Stimulated activated CD8-positive, alpha-beta memory T cell treated with anti-CD3 and anti-CD28 coated beads, Interleukin-7, amount 100 ng/mL, for 24 hours (primary cell): Measurements from ENCODE around the gene TTC3.
"Not testable (repeated sequence)": the region's sequence is repeated elsewhere in the genome, so short reads cannot be mapped to it uniquely, and the experiment has no call there.

Source experiments
- DNase-seq: peaks from one replicate; pipeline ENCODE4 v3.0.0-alpha.2; 2020; ENCODE audit warnings: low read depth

TTC3 gene

DNA sequence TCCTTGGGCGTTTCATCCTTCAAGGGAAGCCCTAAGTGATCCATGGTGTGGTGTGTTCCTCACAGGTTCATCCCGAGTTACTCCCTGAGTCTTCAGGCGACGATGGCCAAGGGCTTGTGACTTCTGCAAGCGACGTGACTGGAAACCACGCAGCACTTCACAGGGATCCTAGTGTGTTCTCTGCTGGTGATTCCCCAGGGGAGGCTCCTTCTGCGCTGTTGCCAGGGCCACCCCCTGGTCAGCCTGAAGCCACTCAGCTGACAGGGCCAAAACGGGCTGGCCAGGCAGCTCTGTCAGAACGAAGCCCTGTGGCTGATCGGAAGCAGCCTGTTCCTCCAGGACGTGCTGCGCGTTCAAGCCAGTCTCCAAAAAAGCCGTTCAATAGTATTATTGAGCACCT is 122.6 kb downstream of the TTC3 start:
- no peak for DNase-seq

DNA sequence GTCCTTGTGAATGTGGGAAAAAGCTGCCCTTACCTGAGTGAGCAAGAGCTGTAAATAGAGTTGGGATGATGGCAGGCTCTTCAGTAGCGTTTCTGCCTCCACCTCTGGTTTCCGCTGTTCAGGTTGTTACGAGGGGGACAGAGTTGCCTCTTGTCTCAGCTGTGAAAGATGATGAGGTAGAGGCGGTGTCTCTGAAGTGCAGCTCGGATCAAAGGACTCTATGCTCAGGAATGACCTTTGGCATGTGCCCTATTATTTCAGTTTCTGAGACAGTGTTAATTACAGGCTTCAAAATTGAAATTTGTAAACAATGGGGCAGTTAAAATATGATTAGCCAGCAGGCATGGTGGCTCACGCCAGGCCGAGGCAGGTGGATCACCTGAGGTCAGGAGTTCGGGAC is 123.8 kb downstream of the TTC3 start:
- no peak for DNase-seq

GRCh38 chr21:37197746-37198145 is 124.7 kb downstream of the TTC3 start:
- no peak for DNase-seq

GRCh38 chr21:37199057-37199924 is 126.2 kb downstream of the TTC3 start:
- no peak for DNase-seq

- no peak for DNase-seq
These were observed 127.8 kb downstream of the TTC3 start for GRCh38 chr21:37200641-37201480.

GRCh38 chr21:37202221-37203110 is 129.4 kb downstream of the TTC3 start:
- no peak for DNase-seq

- no peak for DNase-seq
These were observed 131.5 kb downstream of the TTC3 start for GRCh38 chr21:37204580-37204979.

DNA sequence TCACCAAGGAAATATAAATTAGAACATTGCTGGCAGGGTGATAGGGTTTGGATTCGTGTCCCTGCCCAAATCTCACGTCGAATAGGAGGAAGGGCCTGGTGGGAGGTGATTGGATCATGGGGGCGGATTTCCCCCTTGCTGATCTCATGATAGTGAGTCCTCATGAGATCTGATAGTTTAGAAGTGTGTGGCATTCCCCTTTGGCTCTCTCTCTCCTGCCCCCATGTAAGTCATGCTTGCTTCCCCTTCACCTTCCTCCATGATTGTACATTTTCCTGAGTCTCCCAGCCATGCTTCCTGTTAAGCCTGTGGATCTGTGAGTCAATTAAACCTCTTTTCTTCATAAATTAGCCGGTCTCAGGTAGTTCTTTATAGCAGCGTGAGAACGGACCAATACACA is 133.4 kb downstream of the TTC3 start:
- DNase-seq: no peak

DNA sequence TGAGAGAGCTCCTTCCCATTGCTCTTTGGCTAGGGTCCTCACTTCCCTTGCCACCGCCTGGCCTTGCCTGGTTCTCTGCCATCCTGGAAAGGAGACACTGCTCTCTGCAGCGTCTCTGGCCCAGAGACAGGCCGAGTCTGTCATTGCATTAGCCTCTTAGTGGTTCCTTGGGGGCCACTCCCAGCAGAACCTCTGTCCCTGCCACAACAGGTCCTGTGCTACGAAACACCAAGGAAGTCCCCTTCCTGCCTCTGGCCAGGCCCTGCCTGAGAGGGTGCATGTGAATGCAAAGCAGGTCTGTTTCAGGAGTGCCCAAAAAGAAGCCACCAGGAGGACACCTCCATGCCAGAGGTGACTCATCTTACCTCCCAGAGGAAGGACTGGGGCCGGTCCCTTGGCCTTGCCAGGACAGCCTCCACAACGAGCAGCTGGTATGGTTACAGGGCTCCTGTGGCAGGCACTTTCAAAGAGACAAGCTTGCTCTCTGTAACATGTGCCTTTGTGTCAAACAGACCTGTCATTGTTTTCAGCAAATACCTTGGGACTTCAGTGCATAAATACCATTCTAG is 134.5 kb downstream of the TTC3 start:
- no peak for DNase-seq

DNA sequence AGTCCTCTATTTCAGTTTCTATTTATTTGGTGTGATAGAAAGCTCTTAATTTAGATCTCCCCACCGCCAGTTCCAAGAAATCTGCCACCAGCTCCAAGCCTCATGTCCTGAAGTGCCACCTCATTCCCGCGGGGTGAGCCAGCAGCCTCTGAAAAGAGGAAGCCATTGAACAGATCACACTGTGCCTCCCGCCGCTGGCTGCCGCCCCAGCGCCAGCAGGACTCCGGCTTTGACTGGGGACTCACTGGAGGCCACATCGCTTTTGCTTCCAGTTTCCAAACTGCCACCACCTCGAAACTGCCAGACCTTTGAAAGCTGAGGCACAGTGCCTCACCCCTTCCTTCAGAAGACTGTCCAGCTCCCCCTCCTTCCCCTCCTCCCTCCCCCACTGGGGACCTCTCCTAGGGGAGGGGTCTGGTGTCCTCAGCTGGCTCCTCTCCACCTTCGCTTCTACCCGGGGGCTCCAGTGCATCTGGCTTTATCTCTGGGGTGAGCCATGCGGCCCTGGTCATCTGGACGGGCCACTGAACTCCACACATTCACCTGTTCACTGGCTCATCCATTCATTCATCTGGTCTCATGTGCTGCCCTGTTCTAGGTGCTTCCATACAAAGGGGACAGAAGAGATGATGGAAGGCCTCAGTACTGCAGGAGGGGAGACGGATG is 135.1 kb downstream of the TTC3 start:
- DNase-seq: no peak

GRCh38 chr21:37208741-37209225 is 135.7 kb downstream of the TTC3 start:
- no peak for DNase-seq

GRCh38 chr21:37210130-37210529 is 137.1 kb downstream of the TTC3 start:
- DNase-seq: no peak

- DNase-seq: no peak
These were observed 137.7 kb downstream of the TTC3 start for GRCh38 chr21:37210799-37211198.

- no peak for DNase-seq
These were observed 141.9 kb downstream of the TTC3 start for GRCh38 chr21:37214952-37215351.

DNA sequence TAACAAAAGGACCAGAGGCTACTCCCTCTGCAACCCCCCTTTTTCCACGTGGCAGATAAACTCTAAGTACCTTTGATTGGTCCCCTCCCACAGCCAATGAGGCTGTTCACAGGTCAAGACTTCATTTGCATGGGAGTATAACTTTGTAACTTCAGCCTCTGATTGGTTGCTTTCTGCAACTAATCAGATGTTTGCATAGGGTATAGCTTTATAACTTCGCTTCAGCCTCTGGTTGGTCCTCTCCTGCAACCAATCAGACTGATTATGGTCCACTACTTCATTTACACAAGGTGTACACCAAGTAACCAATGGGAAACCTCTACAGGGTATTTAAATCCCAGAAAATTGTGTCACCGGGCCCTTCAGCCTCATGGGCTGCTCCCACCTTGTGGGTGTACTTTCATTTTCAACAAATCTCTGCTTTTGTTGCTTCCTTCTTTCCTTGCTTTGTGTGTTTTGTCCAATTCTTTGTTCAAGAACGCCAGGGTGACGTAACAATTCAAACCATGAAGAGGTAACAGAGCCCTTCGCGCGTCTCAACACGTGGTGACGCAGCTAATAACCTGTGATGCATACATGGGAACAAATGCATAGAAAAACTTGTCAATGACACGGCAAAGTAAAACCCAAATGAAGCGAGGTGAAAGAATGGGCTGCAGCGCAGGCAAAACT is 146.8 kb downstream of the TTC3 start:
- peak; percentile 1 for DNase-seq

GRCh38 chr21:37220433-37220980 is 147.5 kb downstream of the TTC3 start:
- peak; percentile 4 for DNase-seq

DNA sequence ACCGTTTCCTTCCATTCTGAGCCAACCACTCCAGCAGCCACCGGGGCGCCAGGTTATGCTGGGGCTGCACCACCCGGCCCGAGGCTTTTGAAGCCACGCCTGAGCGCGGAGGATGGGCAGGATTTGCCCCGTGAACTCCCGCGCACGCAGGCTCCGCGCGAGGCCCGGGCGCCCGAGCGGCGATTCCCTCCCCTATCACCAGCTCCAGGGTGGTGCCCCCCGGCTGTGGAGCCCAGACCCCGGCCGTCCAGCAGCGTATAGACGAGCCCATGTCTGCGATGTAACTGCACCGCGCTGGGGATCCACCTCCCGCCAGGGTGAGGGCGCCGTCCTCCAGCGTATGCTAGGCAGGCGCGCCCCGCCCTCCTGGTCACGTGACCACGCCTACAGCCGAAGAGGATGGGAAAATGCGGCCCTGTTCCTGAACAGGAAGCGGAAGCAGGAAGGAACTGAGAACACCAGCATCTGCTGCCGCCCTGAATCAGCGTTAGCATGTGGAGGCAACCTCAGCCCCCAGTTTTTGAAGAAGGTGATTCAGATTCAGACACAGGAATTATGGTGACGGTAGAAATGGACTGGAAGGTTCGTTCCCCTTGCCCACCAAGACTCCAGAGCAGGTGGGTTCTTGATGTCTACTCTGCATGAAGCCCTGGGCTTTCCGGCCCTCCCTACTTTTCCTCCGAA is 148.1 kb downstream of the TTC3 start:
- peak; percentile 94 for DNase-seq

DNA sequence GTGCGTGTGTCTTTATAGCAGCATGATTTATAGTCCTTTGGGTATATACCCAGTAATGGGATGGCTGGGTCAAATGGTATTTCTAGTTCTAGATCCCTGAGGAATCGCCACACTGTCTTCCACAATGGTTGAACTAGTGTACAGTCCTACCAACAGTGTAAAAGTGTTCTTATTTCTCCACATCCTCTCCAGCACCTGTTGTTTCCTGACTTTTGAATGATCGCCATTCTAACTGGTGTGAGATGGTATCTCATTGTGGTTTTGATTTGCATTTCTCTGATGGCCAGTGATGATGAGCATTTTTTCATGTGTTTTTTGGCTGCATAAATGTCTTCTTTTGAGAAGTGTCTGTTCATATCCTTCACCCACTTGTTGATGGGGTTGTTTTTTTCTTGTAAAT is 149.2 kb downstream of the TTC3 start:
- DNase-seq: not testable (repeated sequence)

DNA sequence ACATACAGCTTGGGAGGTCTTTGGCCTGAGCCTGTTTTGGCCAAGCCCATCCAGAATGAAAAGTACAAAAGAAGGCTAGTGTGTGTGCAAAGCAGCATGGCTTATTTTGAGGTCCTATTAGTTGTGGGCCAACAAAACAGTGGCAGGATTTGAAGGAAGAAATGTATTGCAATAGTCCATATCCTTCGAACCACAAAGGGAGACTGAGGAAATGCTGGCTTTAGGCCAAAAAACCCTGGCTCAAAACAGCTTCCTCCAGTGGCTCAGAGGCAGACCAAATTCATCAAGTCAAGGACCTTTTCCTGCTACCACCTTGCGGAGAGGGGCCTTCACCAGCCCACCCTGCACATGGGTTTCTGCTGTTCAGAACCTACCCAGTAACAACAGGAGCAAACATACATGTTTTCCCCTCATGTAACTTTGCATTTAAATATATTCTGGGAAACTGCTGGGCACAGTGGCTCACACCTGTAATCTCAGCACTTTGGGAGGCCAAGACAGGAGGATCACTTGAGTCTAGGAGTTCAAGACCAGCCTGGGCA is 150.8 kb downstream of the TTC3 start:
- DNase-seq: no peak
